ENCODE measurements around the gene FHIT. TPM values are rescaled to one million over a fixed set of nuclear protein-coding genes. Genes with fewer than 3 reads are reported as not detected.

The FHIT gene
- polyA plus RNA-seq, 1 experiment = 0.11 TPM

GRCh38 chr3:60403866-60404265 is 847.4 kb downstream of the FHIT start:
- CTCF ChIA-PET = no interaction called here

GRCh38 chr3:60402931-60403330 is 848.3 kb downstream of the FHIT start:
- CTCF ChIA-PET = no interaction called here
- Histone ChIP-seq H3K36me3 (ENCODE audit: control insufficient read depth, insufficient read depth, low read length) (no peaks in the 10 kb centered on the region), H3K27me3 (ENCODE audit: control insufficient read depth, insufficient read depth, low read length) (no peaks in the 10 kb centered on the region), H3K4me3 (ENCODE audit: low read depth, low read length) (no peak overlapping the region)
- TF ChIP-seq CTCF (IDR thresholded peaks at IDR 0.05; ENCODE audit: insufficient read depth, low read depth, low read length) = no peak
- POLR2A ChIA-PET = no interaction called here
- no peak for DNase-seq (ENCODE audit: low read depth)

More at GRCh38 chr3:60403866-60404265, 847.4 kb downstream of the FHIT start:
- POLR2A ChIA-PET = no interaction called here
- no peak for DNase-seq (ENCODE audit: low read depth)
- H3K36me3 ChIP-seq (ENCODE audit: control insufficient read depth, insufficient read depth, low read length) = no peaks in the 10 kb centered on the region
- H3K27me3 ChIP-seq (ENCODE audit: control insufficient read depth, insufficient read depth, low read length) = no peaks in the 10 kb centered on the region
- TF ChIP-seq CTCF (IDR thresholded peaks at IDR 0.05; ENCODE audit: insufficient read depth, low read depth, low read length) = no peak
- H3K4me3 ChIP-seq (ENCODE audit: low read depth, low read length) = no peak overlapping the region

GRCh38 chr3:60399861-60400845 is 851.1 kb downstream of the FHIT start:
- POLR2A ChIA-PET = no interaction called here

GRCh38 chr3:60399292-60399691 is 852.0 kb downstream of the FHIT start:
- CTCF ChIA-PET = no interaction called here
- TF ChIP-seq CTCF (IDR thresholded peaks at IDR 0.05; ENCODE audit: insufficient read depth, low read depth, low read length) = no peak
- POLR2A ChIA-PET = no interaction called here
- Histone ChIP-seq H3K36me3 (ENCODE audit: control insufficient read depth, insufficient read depth, low read length) (no peaks in the 10 kb centered on the region), H3K4me3 (ENCODE audit: low read depth, low read length) (no peak overlapping the region), H3K27me3 (ENCODE audit: control insufficient read depth, insufficient read depth, low read length) (no peaks in the 10 kb centered on the region)
- no peak for DNase-seq (ENCODE audit: low read depth)

More at GRCh38 chr3:60399861-60400845, 851.1 kb downstream of the FHIT start:
- Histone ChIP-seq H3K4me3 (ENCODE audit: low read depth, low read length) (no peak overlapping the region), H3K36me3 (ENCODE audit: control insufficient read depth, insufficient read depth, low read length) (no peaks in the 10 kb centered on the region), H3K27me3 (ENCODE audit: control insufficient read depth, insufficient read depth, low read length) (no peaks in the 10 kb centered on the region)
- TF ChIP-seq CTCF (IDR thresholded peaks at IDR 0.05; ENCODE audit: insufficient read depth, low read depth, low read length) = no peak
- no peak for DNase-seq (ENCODE audit: low read depth)
- CTCF ChIA-PET = no interaction called here

GRCh38 chr3:60395173-60395762 is 856.0 kb downstream of the FHIT start:
- H3K4me3 ChIP-seq (ENCODE audit: low read depth, low read length) = no peak overlapping the region
- ChIA-PET CTCF (no interaction called here), POLR2A (no interaction called here)
- H3K27me3 ChIP-seq (ENCODE audit: control insufficient read depth, insufficient read depth, low read length) = no peaks in the 10 kb centered on the region
- TF ChIP-seq CTCF (IDR thresholded peaks at IDR 0.05; ENCODE audit: insufficient read depth, low read depth, low read length) = no peak
- DNase-seq (ENCODE audit: low read depth) = no peak
- H3K36me3 ChIP-seq (ENCODE audit: control insufficient read depth, insufficient read depth, low read length) = no peaks in the 10 kb centered on the region

Data from BJ (cell line).